ENCODE results near the gene SNTG2. TPM values are rescaled to one million over a fixed set of nuclear protein-coding genes. Genes with fewer than 3 reads are reported as not detected.

SNTG2 gene
- total and polyA plus RNA-seq, 9 donors, result 0.17 to 5.7 (median 1.3) TPM; not detected in 1

DNA sequence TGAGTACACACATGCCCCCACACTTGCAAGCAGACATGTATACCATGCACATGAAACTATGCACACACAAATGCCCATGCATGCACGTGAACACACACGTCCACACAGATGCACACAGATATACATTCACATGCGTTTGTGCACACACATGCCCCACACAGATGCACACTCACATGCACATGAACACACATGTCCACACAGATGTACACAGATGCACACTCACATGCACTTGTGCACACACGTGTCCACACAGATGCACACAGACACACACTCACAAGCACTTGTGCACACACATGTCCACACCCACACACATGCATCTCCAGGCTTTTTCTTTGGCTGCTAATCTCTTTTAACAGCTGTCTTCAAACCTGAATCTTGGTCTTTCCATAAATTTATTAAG is 31.1 kb downstream of the SNTG2 start:
- no peak for DNase-seq
- H3K36me3 ChIP-seq, result no peaks in the 10 kb centered on the region

DNA sequence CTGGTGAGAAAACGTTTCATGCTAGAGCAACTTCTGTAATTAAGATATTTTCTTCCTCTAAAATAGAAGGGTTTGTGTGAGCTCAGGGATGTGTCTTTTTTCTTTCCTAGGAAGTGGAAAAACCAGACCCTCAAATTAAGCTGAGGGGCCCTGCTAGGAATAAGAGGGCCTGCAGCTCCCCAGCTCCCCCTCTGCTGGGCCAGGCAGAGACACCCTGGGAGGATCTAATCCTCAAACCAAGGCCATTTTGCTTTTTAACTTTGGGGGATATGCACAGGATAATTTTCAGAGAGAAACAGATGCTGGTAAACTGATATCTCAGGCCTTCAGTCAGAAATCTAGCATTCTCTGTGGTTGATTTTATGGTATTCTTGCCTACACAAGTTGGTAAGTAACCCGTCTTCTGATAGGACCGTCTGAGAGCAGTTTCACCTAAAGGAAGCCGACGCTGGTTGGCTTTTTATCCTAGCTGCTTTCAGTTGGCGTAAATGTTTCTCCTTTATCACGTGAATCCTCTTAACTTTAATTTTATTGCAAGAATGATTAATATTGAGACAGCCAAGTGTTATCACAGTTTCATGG is 34.8 kb downstream of the SNTG2 start:
- H3K4me3 ChIP-seq, result no peak overlapping the region
- no peaks in the 10 kb centered on the region for H3K27me3 ChIP-seq
- no peaks in the 10 kb centered on the region for H3K36me3 ChIP-seq
- intact Hi-C loops (cut with DNase I), result no loop called here
- no peak for DNase-seq
- H3K27ac ChIP-seq, result no peak overlapping the region
- H3K4me1 ChIP-seq (ENCODE audit: insufficient read depth), result no peaks in the 10 kb centered on the region
- TF ChIP-seq POLR2A (IDR thresholded peaks at IDR 0.05), result no peak
- TF ChIP-seq EP300 (IDR thresholded peaks at IDR 0.05), result no peak
- TF ChIP-seq CTCF (IDR thresholded peaks at IDR 0.05), result no peak
- H3K9me3 ChIP-seq, result no peaks in the 10 kb centered on the region
- 33 to 54% (median 38%) methylated on average over 7 of the region's 7 CpGs for WGBS, 3 donors

More for the DNA sequence above, 31.1 kb downstream of the SNTG2 start:
- H3K9me3 ChIP-seq, result no peaks in the 10 kb centered on the region
- no peak overlapping the region for H3K4me3 ChIP-seq
- intact Hi-C loops (cut with DNase I), result no loop called here
- H3K27me3 ChIP-seq, result no peaks in the 10 kb centered on the region
- TF ChIP-seq EP300 (IDR thresholded peaks at IDR 0.05) (no peak), POLR2A (IDR thresholded peaks at IDR 0.05) (no peak), CTCF (IDR thresholded peaks at IDR 0.05) (no peak)
- H3K27ac ChIP-seq, result no peak overlapping the region
- H3K4me1 ChIP-seq (ENCODE audit: insufficient read depth), result no peaks in the 10 kb centered on the region
- WGBS, 3 donors, result 90 to 91% (median 91%) methylated on average over 4 of the region's 4 CpGs

GRCh38 chr2:987789-988188 is 37.1 kb downstream of the SNTG2 start:
- Histone ChIP-seq H3K36me3 (no peaks in the 10 kb centered on the region), H3K27me3 (no peaks in the 10 kb centered on the region), H3K4me1 (ENCODE audit: insufficient read depth) (no peaks in the 10 kb centered on the region), H3K27ac (no peak overlapping the region), H3K4me3 (no peak overlapping the region), H3K9me3 (no peaks in the 10 kb centered on the region)
- no peak for TF ChIP-seq EP300 (IDR thresholded peaks at IDR 0.05)
- no peak for TF ChIP-seq POLR2A (IDR thresholded peaks at IDR 0.05)
- no peak for TF ChIP-seq CTCF (IDR thresholded peaks at IDR 0.05)
- no peak for DNase-seq
- 89 to 98% (median 90%) methylated on average over 16 of the region's 16 CpGs for WGBS, 3 donors
- intact Hi-C loops (cut with DNase I), result no loop called here

DNA sequence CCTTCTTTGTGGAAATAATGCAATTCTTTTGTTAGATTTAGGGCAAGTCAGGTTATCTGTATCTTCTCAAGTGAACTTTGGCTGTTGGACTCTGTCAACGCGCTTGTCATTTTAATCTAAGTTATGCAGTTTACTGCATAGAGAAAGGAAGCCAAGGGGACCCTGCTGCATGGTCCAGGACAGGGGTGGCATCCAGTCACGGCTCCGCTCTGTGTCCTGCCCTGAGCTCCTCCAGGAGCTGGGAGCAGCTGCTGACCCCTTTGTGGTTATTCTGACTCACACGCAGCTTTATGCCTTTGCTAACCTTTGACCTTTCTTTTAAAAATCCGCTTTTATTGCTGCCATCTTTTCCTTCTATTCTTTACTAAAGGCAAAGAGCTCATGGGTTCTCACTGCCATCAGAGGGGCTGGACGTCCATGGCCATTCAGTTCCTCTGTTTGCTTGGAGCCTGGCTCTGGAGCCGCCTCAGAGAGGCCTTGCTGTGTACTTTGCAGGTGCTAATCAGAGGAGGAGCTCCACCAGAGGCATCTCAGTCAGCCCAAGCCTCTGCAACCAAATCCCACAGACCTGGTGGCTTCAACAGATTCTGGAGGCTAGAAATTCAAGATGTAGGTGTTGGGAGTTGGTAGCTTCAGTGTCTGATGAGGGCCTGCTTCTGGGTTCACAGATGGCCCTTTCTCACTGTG is 39.3 kb downstream of the SNTG2 start:
- H3K27me3 ChIP-seq, result no peaks in the 10 kb centered on the region
- 76 to 86% (median 82%) methylated on average over 8 of the region's 8 CpGs for WGBS, 3 donors
- no peak for DNase-seq
- H3K4me1 ChIP-seq (ENCODE audit: insufficient read depth), result no peaks in the 10 kb centered on the region
- no peaks in the 10 kb centered on the region for H3K9me3 ChIP-seq
- no peak overlapping the region for H3K27ac ChIP-seq
- H3K4me3 ChIP-seq, result no peak overlapping the region
- TF ChIP-seq POLR2A (IDR thresholded peaks at IDR 0.05), result no peak
- no peak for TF ChIP-seq CTCF (IDR thresholded peaks at IDR 0.05)
- TF ChIP-seq EP300 (IDR thresholded peaks at IDR 0.05), result no peak
- H3K36me3 ChIP-seq, result no peaks in the 10 kb centered on the region
- intact Hi-C loops (cut with DNase I), result no loop called here
